DOHH2 (cell line): ENCODE measurements around the gene ZNF254.

ENCODE experiments used
- H3F3A ChIP-seq: fragments of 200-600 bp; sonication (generic), shearing (Covaris generic); 2 replicates; pipeline ENCODE4 v1.6.0; 2016; ENCODE audit warnings: antibody characterized with exemption, mild to moderate bottlenecking; ENCODE audit not compliant: control insufficient read depth, insufficient read depth
- H3K27ac ChIP-seq: fragments of 200-600 bp; sonication (generic); 2 replicates; pipeline ENCODE4 v1.5.1; 2014; ENCODE audit warnings: low read depth, mild to moderate bottlenecking, low read length, moderate library complexity
- H3K27me3 ChIP-seq: fragments of 200-600 bp; sonication (generic); 2 replicates; pipeline ENCODE4 v1.6.1; 2014; ENCODE audit warnings: mild to moderate bottlenecking, low read length, mixed read lengths; ENCODE audit not compliant: control insufficient read depth
- H3K36me3 ChIP-seq: fragments of 200-600 bp; sonication (generic); 2 replicates; pipeline ENCODE4 v1.6.1; 2014; ENCODE audit warnings: mild to moderate bottlenecking, low read length, moderate library complexity, mixed read lengths; ENCODE audit not compliant: control insufficient read depth
- H3K4me1 ChIP-seq: fragments of 200-600 bp; sonication (generic); 2 replicates; pipeline ENCODE4 v1.6.1; 2014; ENCODE audit warnings: mild to moderate bottlenecking, low read length, mixed read lengths; ENCODE audit not compliant: control insufficient read depth
- H3K4me2 ChIP-seq: fragments of 200-600 bp; sonication (generic); 2 replicates; pipeline ENCODE4 v1.6.0; 2014; ENCODE audit warnings: mild to moderate bottlenecking, low read length, moderate library complexity
- H3K4me3 ChIP-seq: fragments of 200-600 bp; sonication (generic); 2 replicates; pipeline ENCODE4 v1.5.1; 2014; ENCODE audit warnings: mild to moderate bottlenecking, low read length, mixed read lengths
- H3K79me2 ChIP-seq: fragments of 200-600 bp; sonication (generic); 2 replicates; pipeline ENCODE4 v1.6.1; 2014; ENCODE audit warnings: mild to moderate bottlenecking, low read length, mixed read lengths; ENCODE audit not compliant: control insufficient read depth
- H3K9me2 ChIP-seq: fragments of 200-600 bp; sonication (generic); replicated peaks from 2 replicates; pipeline ENCODE4 v1.6.1; 2014; ENCODE audit warnings: mild to moderate bottlenecking, low read length, mixed read lengths; ENCODE audit not compliant: control insufficient read depth
- H3K9me3 ChIP-seq: fragments of 200-600 bp; sonication (generic); 2 replicates; pipeline ENCODE4 v1.6.1; 2014; ENCODE audit warnings: antibody characterized with exemption, low read length, mixed read lengths; ENCODE audit not compliant: control insufficient read depth, insufficient read depth
- H4K20me1 ChIP-seq: fragments of 200-600 bp; sonication (generic); 2 replicates; pipeline ENCODE4 v1.6.0; 2014; ENCODE audit warnings: low read depth, mild to moderate bottlenecking, antibody characterized with exemption, low read length, moderate library complexity; ENCODE audit not compliant: control insufficient read depth, insufficient read depth
- CTCF ChIP-seq: fragments of 200-600 bp; sonication (generic); IDR thresholded peaks from one replicate; pipeline ENCODE4 v1.5.1; 2014; ENCODE audit warnings: antibody characterized with exemption, mild to moderate bottlenecking, low read depth, low read length; ENCODE audit not compliant: poor library complexity, severe bottlenecking
- EZH2phosphoT487 ChIP-seq: fragments of 200-600 bp; sonication (generic); IDR thresholded peaks from 2 replicates; pipeline ENCODE4 v1.6.1; 2017; ENCODE audit warnings: borderline replicate concordance, mild to moderate bottlenecking, antibody characterized with exemption, low read length, moderate library complexity, mixed read lengths

The ZNF254 gene

GRCh38 chr19:24057144-24057543 is 29.8 kb upstream of the ZNF254 start:
- H3K4me3 ChIP-seq: no peak overlapping the region
- H3K9me3 ChIP-seq: no peaks in the 10 kb centered on the region
- H3K27ac ChIP-seq: no peak overlapping the region
- no peaks in the 10 kb centered on the region for H3K79me2 ChIP-seq
- H3K36me3 ChIP-seq: peaks cover 29% of the 10 kb centered on the region
- H4K20me1 ChIP-seq: no peaks in the 10 kb centered on the region
- no peak overlapping the region for H3K4me2 ChIP-seq
- H3K27me3 ChIP-seq: no peaks in the 10 kb centered on the region
- no peaks in the 10 kb centered on the region for H3K4me1 ChIP-seq
- H3K9me2 ChIP-seq: no peaks in the 10 kb centered on the region
- TF ChIP-seq EZH2phosphoT487 (no peak), CTCF (no peak)
- no peaks in the 10 kb centered on the region for H3F3A ChIP-seq

GRCh38 chr19:24059563-24060295 is 27.3 kb upstream of the ZNF254 start:
- no peaks in the 10 kb centered on the region for H3K4me1 ChIP-seq
- peaks cover 12% of the 10 kb centered on the region; the same call in 1 of the 2 replicates for H3K36me3 ChIP-seq
- no peak overlapping the region for H3K4me3 ChIP-seq
- no peaks in the 10 kb centered on the region for H3F3A ChIP-seq
- H3K27ac ChIP-seq: no peak overlapping the region
- no peaks in the 10 kb centered on the region for H3K27me3 ChIP-seq
- TF ChIP-seq EZH2phosphoT487: no peak
- no peak for TF ChIP-seq CTCF
- H4K20me1 ChIP-seq: no peaks in the 10 kb centered on the region
- no peaks in the 10 kb centered on the region for H3K79me2 ChIP-seq
- H3K9me3 ChIP-seq: no peaks in the 10 kb centered on the region
- no peak overlapping the region for H3K4me2 ChIP-seq
- no peaks in the 10 kb centered on the region for H3K9me2 ChIP-seq

- TF ChIP-seq EZH2phosphoT487: no peak
- TF ChIP-seq CTCF: no peak
- H4K20me1 ChIP-seq: no peaks in the 10 kb centered on the region
- H3K36me3 ChIP-seq: peaks cover 10% of the 10 kb centered on the region; the same call in 1 of the 2 replicates
Measured at GRCh38 chr19:24060687-24061356, 26.2 kb upstream of the ZNF254 start.

More at GRCh38 chr19:24060687-24061356, 26.2 kb upstream of the ZNF254 start:
- H3F3A ChIP-seq: no peaks in the 10 kb centered on the region
- no peaks in the 10 kb centered on the region for H3K79me2 ChIP-seq
- H3K9me3 ChIP-seq: no peaks in the 10 kb centered on the region
- no peak overlapping the region for H3K27ac ChIP-seq
- H3K4me2 ChIP-seq: no peak overlapping the region
- H3K4me3 ChIP-seq: no peak overlapping the region
- no peaks in the 10 kb centered on the region for H3K9me2 ChIP-seq
- no peaks in the 10 kb centered on the region for H3K27me3 ChIP-seq
- no peaks in the 10 kb centered on the region for H3K4me1 ChIP-seq
